ENCODE measurements around the gene TELO2. TPM values are rescaled to one million over a fixed set of nuclear protein-coding genes. Genes with fewer than 3 reads are reported as not detected.

TELO2 gene
- total and polyA plus RNA-seq, 9 donors: 14.5 to 40.4 (median 35.8) TPM

DNA sequence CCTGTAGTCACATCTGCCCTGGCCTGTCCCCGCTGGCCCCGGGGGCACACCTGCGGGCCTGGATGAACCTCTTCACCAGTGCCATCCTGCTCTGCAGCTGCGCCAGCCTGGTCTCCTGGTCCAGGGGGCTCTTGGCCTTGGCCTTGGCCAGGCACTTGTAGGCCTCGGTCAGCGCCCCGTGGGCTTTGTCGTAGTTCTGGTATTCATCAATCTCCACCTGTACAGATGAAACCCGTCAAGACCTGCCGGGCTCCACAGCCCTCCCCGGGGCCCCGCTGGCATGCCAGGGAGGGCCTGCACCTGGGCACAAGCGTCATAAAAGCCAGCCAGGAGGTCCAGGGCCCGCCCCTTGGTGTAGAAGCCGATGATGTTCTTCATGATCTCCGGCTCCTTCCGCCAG is 26.7 kb downstream of the TELO2 start:
- no peaks in the 10 kb centered on the region for H3K4me1 ChIP-seq (ENCODE audit: control insufficient read depth, insufficient read depth, low read length)
- no peak overlapping the region for H3K4me3 ChIP-seq (ENCODE audit: low read length)
- H3K27ac ChIP-seq (ENCODE audit: low read length): no peak overlapping the region
- H3K27me3 ChIP-seq (ENCODE audit: control insufficient read depth, insufficient read depth, low read length): no peaks in the 10 kb centered on the region
- peaks cover 44% of the 10 kb centered on the region for H3K36me3 ChIP-seq (ENCODE audit: control insufficient read depth, insufficient read depth, low read length)
- 92% methylated on average over 17 of the region's 17 CpGs for WGBS (ENCODE audit: insufficient coverage)
- H3K9me3 ChIP-seq (replicated peaks; ENCODE audit: control insufficient read depth, low read depth, low read length): peaks cover 4% of the 10 kb centered on the region
- DNase-seq: no peak

DNA sequence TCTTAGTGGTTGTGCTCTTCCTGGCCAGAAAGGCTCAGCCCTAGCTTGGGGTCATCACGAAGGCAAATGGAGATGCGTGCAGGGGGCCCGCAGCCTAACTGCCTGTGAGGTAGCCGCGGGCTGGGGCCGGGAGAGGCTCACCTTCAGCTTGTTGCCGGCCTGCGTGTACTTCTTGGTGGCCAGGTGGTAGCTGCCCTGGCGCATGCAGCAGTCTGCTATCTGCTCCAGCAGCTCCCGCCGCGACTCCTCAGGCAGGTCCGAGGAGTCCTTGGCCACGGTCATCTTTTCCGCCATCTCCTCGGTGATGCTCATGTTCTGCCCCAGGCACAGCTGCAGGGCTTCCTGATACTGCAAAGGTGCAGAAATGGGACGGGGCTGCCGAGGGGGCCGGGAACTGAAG is 27.3 kb downstream of the TELO2 start:
- no peaks in the 10 kb centered on the region for H3K27me3 ChIP-seq (ENCODE audit: control insufficient read depth, insufficient read depth, low read length)
- H3K36me3 ChIP-seq (ENCODE audit: control insufficient read depth, insufficient read depth, low read length): peaks cover 47% of the 10 kb centered on the region

DNA sequence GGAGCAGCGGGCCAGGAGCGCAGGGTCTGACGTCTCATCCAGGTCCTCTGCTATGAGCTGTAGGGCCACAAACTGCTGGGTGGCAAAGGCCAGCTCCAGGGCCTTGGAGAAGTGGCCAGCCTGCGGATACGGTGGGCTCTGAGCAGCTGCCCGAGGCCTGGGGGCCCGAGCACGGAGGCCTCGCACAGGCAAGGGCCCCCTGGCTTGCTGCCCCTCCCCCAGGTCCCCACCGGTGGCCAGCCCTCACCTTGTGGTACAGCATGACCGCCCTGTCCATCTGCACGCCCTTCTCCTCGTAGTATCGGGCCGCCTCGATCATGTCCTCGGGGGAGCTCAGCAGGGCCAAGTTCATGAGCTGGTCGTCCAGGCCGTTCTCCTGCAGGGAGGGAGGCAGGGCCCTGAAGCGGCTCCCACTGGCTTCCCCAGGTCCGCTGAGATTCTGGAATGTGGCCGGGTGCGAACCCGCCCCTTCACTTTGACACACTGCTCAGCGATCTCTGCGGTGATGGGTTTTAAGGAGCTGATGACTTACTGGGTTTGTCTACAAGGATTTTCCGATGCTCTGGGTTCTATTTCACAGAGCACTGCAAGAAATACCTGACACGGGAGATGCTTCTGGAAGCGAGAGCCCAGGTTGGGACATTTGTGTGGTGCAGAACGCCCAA is 30.6 kb downstream of the TELO2 start:
- peaks cover 16% of the 10 kb centered on the region for H3K4me1 ChIP-seq (ENCODE audit: control insufficient read depth, insufficient read depth, low read length)
- DNase-seq: no peak
- H3K36me3 ChIP-seq (ENCODE audit: control insufficient read depth, insufficient read depth, low read length): peaks cover 39% of the 10 kb centered on the region
- H3K9me3 ChIP-seq (replicated peaks; ENCODE audit: control insufficient read depth, low read depth, low read length): no peaks in the 10 kb centered on the region
- no peaks in the 10 kb centered on the region for H3K27me3 ChIP-seq (ENCODE audit: control insufficient read depth, insufficient read depth, low read length)
- 78% methylated on average over 29 of the region's 30 CpGs for WGBS (ENCODE audit: insufficient coverage)
- no peak overlapping the region for H3K4me3 ChIP-seq (ENCODE audit: low read length)
- no peak overlapping the region for H3K27ac ChIP-seq (ENCODE audit: low read length)

More for the DNA sequence above, 27.3 kb downstream of the TELO2 start:
- no peaks in the 10 kb centered on the region for H3K4me1 ChIP-seq (ENCODE audit: control insufficient read depth, insufficient read depth, low read length)
- WGBS (ENCODE audit: insufficient coverage): 97% methylated on average over 18 of the region's 19 CpGs
- DNase-seq: no peak
- no peak overlapping the region for H3K4me3 ChIP-seq (ENCODE audit: low read length)
- no peak overlapping the region for H3K27ac ChIP-seq (ENCODE audit: low read length)
- no peaks in the 10 kb centered on the region for H3K9me3 ChIP-seq (replicated peaks; ENCODE audit: control insufficient read depth, low read depth, low read length)

- 82% methylated on average over 25 of the region's 26 CpGs for WGBS (ENCODE audit: insufficient coverage)
- Histone ChIP-seq H3K27ac (ENCODE audit: low read length) (no peak overlapping the region), H3K36me3 (ENCODE audit: control insufficient read depth, insufficient read depth, low read length) (peaks cover 33% of the 10 kb centered on the region), H3K4me3 (ENCODE audit: low read length) (no peak overlapping the region), H3K27me3 (ENCODE audit: control insufficient read depth, insufficient read depth, low read length) (no peaks in the 10 kb centered on the region), H3K9me3 (replicated peaks; ENCODE audit: control insufficient read depth, low read depth, low read length) (no peaks in the 10 kb centered on the region), H3K4me1 (ENCODE audit: control insufficient read depth, insufficient read depth, low read length) (peaks cover 17% of the 10 kb centered on the region)
- DNase-seq: no peak
Measured at GRCh38 chr16:1524366-1524765, 31.2 kb downstream of the TELO2 start.

GRCh38 chr16:1525871-1526607 is 32.9 kb downstream of the TELO2 start:
- H3K36me3 ChIP-seq (ENCODE audit: control insufficient read depth, insufficient read depth, low read length): peaks cover 18% of the 10 kb centered on the region
- H3K4me1 ChIP-seq (ENCODE audit: control insufficient read depth, insufficient read depth, low read length): peaks cover 28% of the 10 kb centered on the region
- DNase-seq: no peak
- 91% methylated on average over 34 of the region's 44 CpGs for WGBS (ENCODE audit: insufficient coverage)
- H3K9me3 ChIP-seq (replicated peaks; ENCODE audit: control insufficient read depth, low read depth, low read length): no peaks in the 10 kb centered on the region
- H3K4me3 ChIP-seq (ENCODE audit: low read length): no peak overlapping the region
- H3K27ac ChIP-seq (ENCODE audit: low read length): no peak overlapping the region
- no peaks in the 10 kb centered on the region for H3K27me3 ChIP-seq (ENCODE audit: control insufficient read depth, insufficient read depth, low read length)

DNA sequence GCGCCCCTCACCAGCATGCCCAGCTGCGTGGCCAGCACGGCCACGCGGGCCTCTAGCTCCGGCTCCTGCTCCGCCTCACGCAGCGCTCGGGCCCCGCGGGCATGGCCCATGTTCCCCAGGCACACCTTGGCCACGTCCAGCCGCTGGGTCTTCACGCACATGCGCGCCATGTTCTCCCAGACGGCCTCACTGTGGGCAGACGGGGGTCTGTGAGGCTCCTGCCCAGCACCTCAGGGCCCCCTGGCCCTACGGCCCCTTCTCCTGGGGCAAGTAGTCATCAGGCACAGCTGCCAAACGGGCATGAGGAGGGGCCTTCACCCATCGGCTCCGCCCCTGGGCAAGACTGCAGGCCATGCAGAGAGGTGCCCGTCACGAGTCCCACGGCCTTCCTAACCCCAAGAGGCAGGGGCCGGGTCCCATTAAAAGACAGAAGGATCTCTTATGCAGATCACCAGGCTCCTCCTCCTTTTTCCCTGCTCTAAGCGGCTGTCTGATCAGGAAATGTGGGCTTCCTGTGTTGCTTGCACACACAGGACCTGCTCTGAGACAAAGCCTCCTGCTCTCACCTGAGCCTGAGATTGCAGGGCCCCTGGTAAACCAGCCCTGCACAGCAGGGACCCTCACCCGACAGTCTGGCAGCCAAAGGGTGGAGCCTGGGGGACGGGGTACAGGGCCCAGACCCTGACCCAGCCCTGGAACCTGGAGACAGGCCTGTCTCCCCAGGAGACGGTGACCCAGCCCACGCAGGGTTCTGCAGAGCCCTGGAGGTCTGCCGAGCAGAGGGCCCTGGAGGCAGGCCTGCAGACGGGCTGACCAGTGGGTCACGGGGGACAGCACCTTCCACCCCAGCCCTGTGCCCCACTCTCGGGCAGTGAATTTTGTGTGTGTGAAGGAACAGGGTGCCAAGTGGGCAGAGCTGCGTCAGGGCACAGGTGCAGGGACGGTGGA is 33.7 kb downstream of the TELO2 start:
- 76% methylated on average over 36 of the region's 38 CpGs for WGBS (ENCODE audit: insufficient coverage)
- Histone ChIP-seq H3K4me1 (ENCODE audit: control insufficient read depth, insufficient read depth, low read length) (peaks cover 36% of the 10 kb centered on the region), H3K9me3 (replicated peaks; ENCODE audit: control insufficient read depth, low read depth, low read length) (no peaks in the 10 kb centered on the region), H3K27ac (ENCODE audit: low read length) (no peak overlapping the region), H3K4me3 (ENCODE audit: low read length) (no peak overlapping the region), H3K27me3 (ENCODE audit: control insufficient read depth, insufficient read depth, low read length) (no peaks in the 10 kb centered on the region), H3K36me3 (ENCODE audit: control insufficient read depth, insufficient read depth, low read length) (peaks cover 18% of the 10 kb centered on the region)
- DNase-seq: no peak

DNA sequence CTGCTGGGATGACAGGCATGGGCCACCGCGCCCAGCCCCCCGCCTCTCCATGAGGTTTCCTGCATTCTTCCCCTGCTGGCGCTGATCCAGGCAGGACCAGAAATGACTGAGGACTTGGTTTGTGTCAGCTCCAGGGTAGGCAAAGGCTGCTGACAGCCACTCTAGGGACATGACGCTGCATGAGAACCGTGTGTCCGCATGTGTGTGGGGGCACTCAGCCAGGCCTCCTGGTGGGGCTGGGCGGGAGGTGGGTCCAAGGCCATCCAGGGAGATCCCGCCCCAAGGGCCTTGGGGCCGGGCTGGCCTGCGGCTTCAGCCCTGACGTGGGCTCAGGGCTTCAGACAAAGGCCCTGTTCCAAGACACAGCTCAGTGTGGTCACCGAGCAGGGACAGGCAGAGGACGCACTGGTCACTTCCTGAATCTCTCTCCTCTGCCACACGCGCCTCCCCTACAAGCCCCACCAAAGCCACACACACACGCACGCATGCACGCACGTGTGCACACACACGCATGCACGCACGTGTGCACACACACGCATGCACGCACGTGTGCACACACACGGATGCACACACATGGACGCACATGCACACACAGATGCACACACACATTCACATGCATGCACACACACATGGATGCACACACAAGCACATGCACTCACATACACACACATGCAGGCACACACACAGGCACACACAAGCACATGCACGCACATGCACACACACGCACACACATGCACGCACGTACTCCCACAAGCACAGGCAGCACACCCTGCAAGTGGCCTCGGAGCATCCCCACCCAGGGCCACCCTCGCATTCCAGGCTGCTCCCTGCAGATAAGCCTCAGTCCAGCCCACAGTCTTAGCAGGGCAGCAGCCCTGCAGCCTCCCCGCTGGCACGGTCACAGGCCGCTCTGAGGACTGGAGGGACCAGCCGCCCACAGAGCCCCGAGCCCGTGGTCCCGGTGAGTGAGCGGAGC is 35.0 kb downstream of the TELO2 start:
- 55% methylated on average over 39 of the region's 42 CpGs for WGBS (ENCODE audit: insufficient coverage)
- no peak overlapping the region for H3K4me3 ChIP-seq (ENCODE audit: low read length)
- peaks cover 17% of the 10 kb centered on the region for H3K36me3 ChIP-seq (ENCODE audit: control insufficient read depth, insufficient read depth, low read length)
- peaks cover 48% of the 10 kb centered on the region for H3K4me1 ChIP-seq (ENCODE audit: control insufficient read depth, insufficient read depth, low read length)
- DNase-seq: peak; percentile 67
- no peaks in the 10 kb centered on the region for H3K9me3 ChIP-seq (replicated peaks; ENCODE audit: control insufficient read depth, low read depth, low read length)
- peak overlapping the region; percentile 35 for H3K27ac ChIP-seq (ENCODE audit: low read length)
- H3K27me3 ChIP-seq (ENCODE audit: control insufficient read depth, insufficient read depth, low read length): no peaks in the 10 kb centered on the region

DNA sequence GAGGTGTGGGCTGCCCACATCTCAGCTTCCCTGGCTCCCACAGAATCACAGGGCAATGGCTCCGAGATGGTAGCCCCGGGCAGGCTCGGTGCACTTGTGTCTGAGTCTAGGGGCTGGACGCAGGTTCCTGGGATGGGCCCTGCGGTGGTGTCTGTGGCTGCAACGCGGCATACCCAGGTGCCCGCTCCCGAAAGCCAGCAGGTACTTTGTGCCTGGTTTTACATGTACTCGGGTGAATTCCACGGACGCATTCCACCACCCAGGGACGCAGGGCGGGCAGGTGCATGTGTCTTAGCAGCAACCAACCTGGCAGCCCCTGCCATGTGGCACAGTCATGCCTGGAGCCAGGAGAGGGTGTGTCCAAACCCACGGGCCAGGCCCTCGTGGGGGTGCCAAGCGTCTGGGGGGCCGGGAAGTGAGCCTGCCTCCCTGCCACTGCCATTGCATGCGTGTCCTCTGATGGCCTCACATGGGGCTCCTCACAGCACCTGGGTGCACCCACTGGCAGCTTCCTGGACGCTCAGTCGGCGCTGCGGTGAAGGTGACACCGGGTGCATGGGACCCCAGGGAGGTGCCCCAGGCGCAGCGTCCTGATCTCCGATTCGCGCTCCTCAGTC is 35.9 kb downstream of the TELO2 start:
- H3K9me3 ChIP-seq (replicated peaks; ENCODE audit: control insufficient read depth, low read depth, low read length): no peaks in the 10 kb centered on the region
- DNase-seq: no peak
- peaks cover 51% of the 10 kb centered on the region for H3K4me1 ChIP-seq (ENCODE audit: control insufficient read depth, insufficient read depth, low read length)
- 89% methylated on average over 28 of the region's 29 CpGs for WGBS (ENCODE audit: insufficient coverage)
- no peak overlapping the region for H3K27ac ChIP-seq (ENCODE audit: low read length)
- peaks cover 9% of the 10 kb centered on the region for H3K36me3 ChIP-seq (ENCODE audit: control insufficient read depth, insufficient read depth, low read length)
- H3K4me3 ChIP-seq (ENCODE audit: low read length): no peak overlapping the region
- no peaks in the 10 kb centered on the region for H3K27me3 ChIP-seq (ENCODE audit: control insufficient read depth, insufficient read depth, low read length)

DNA sequence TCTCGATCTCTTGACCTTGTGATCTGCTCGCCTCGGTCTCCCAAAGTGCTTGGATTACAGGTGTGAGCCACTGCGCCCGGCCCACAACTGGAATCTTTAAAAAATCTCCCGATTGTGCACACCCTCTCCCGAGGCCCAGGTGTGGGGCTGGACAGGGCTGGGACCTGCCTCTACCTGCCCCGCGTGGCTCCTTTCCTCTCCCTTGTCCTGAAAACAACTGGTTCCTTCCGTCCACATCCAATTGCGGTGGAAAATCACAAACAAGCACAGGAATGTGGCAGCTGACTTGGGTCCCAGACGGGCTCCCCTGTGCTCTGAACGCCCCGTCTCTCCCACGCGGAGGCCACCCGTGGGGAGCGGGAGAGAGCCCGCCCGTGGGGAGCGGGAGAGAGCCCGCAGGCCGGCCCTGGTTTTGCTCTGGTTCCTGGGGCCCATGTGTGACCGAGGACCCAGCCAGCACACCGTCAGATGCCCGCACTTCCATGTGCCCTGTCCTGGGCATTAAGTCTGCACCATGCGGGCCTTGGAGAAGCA is 37.3 kb downstream of the TELO2 start:
- Histone ChIP-seq H3K27me3 (ENCODE audit: control insufficient read depth, insufficient read depth, low read length) (no peaks in the 10 kb centered on the region), H3K4me1 (ENCODE audit: control insufficient read depth, insufficient read depth, low read length) (peaks cover 56% of the 10 kb centered on the region), H3K36me3 (ENCODE audit: control insufficient read depth, insufficient read depth, low read length) (peaks cover 2% of the 10 kb centered on the region), H3K27ac (ENCODE audit: low read length) (peak overlapping the region; percentile 90), H3K4me3 (ENCODE audit: low read length) (no peak overlapping the region), H3K9me3 (replicated peaks; ENCODE audit: control insufficient read depth, low read depth, low read length) (no peaks in the 10 kb centered on the region)
- no peak for DNase-seq
- WGBS (ENCODE audit: insufficient coverage): 66% methylated on average over 23 of the region's 27 CpGs
